Gastrocnemius medialis (tissue), 4 donors: ENCODE measurements around the gene ARHGAP1.

Source experiments
- POLR2A ChIP-seq, 2 donors: fragments of 450-650 bp; IDR thresholded peaks; one replicate each; pipeline ENCODE4 v1.6.1; 2017; ENCODE audit warnings: antibody characterized with exemption in 2 of 2, mild to moderate bottlenecking in 2 of 2, moderate library complexity in 2 of 2
- TF ChIP-seq, protein P1 (sequence below), 5 experiments: fragments of 450-650 bp in 3 of 5; fragments of 200-600 bp in 2 of 5; sonication (generic) in 2 of 5; IDR thresholded peaks in 4 of 5; conservative IDR thresholded peaks in 1 of 5; 1 replicate in 4 of 5; 2 replicates in 1 of 5; pipeline ENCODE4 v1.5.1; 2016 to 2019; ENCODE audit warnings: antibody characterized with exemption in 5 of 5, mild to moderate bottlenecking in 3 of 5, moderate library complexity in 3 of 5

- TF ChIP-seq, protein P1, sequence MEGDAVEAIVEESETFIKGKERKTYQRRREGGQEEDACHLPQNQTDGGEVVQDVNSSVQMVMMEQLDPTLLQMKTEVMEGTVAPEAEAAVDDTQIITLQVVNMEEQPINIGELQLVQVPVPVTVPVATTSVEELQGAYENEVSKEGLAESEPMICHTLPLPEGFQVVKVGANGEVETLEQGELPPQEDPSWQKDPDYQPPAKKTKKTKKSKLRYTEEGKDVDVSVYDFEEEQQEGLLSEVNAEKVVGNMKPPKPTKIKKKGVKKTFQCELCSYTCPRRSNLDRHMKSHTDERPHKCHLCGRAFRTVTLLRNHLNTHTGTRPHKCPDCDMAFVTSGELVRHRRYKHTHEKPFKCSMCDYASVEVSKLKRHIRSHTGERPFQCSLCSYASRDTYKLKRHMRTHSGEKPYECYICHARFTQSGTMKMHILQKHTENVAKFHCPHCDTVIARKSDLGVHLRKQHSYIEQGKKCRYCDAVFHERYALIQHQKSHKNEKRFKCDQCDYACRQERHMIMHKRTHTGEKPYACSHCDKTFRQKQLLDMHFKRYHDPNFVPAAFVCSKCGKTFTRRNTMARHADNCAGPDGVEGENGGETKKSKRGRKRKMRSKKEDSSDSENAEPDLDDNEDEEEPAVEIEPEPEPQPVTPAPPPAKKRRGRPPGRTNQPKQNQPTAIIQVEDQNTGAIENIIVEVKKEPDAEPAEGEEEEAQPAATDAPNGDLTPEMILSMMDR (IDR thresholded peaks at IDR 0.05 in 4 of 5, conservative IDR thresholded peaks at IDR 0.05 in 1 of 5) = no peak
- TF ChIP-seq POLR2A (IDR thresholded peaks at IDR 0.05) = no peak
Observed at GRCh38 chr11:46674463-46675287, 25.7 kb downstream of the ARHGAP1 start.
